K562 (cell line): ENCODE results near the gene CCL2. TPM values are rescaled to one million over a fixed set of nuclear protein-coding genes. Genes with fewer than 3 reads are reported as not detected.

ENCODE experiments used
- ATAC-seq: fragments of 200-7000 bp; cut with Tn5 transposase; 3 replicates; pipeline ENCODE4 v1.9.1; 2020; ENCODE audit warnings: moderate library complexity
- BruUV-seq: library from RNA; stranded (reverse); fragments of 400-500 nt; replicated peaks from 2 replicates; lab custom pipeline; 2021; lab: Mats Ljungman, UMichigan
- CTCF ChIA-PET: fragments of 300-600 bp; formaldehyde crosslinking; extraction: SDS; loops from one replicate; lab custom pipeline; 2021; ENCODE audit warnings: low intra/inter-chr PET ratio; lab: Yijun Ruan, JAX
- POLR2A ChIA-PET: fragments of 300-600, 350-650 bp; sonication (Branson Sonifier 250); formaldehyde crosslinking; extraction: SDS; loops from one replicate; lab custom pipeline; 2021; ENCODE audit warnings: antibody characterized with exemption, inconsistent platforms; lab: Yijun Ruan, JAX
- DNase-seq, 4 experiments: peaks; one replicate each; pipeline versions ENCODE4 v3.0.0 to v3.0.0-alpha.2; 2011 to 2018; ENCODE audit warnings: low spot score in 3 of 4, mixed read lengths in 3 of 4; ENCODE audit errors: extremely low read depth in 1 of 4
- FAIRE-seq: peaks from 2 replicates; lab custom pipeline; 2011; peaks lifted over from hg19 to GRCh38; lab: Jason Lieb, UNC
- H2AFZ ChIP-seq: 2 replicates; pipeline ENCODE4 v1.6.0; 2011; ENCODE audit warnings: low read depth, low read length, control low read depth, inconsistent platforms
- H3K27ac ChIP-seq: fragments of 200-600 bp; 3 replicates; pipeline ENCODE4 v1.8.0; 2011; ENCODE audit warnings: low read depth, mild to moderate bottlenecking, control low read depth, inconsistent platforms, low read length, moderate library complexity, mixed read lengths; ENCODE audit errors: extremely low read depth
- H3K27me3 ChIP-seq, 2 experiments: fragments of 300-600 bp in 1 of 2; 2 replicates in 1 of 2; 3 replicates in 1 of 2; pipeline versions ENCODE4 v1.6.0 to v1.8.0; 2011; ENCODE audit warnings: inconsistent platforms in 2 of 2, low read length in 2 of 2, mild to moderate bottlenecking in 1 of 2, mixed read lengths in 1 of 2, moderate library complexity in 1 of 2; ENCODE audit not compliant: control insufficient read depth in 2 of 2, insufficient read depth in 2 of 2
- H3K36me3 ChIP-seq: fragments of 300-600 bp; 3 replicates; pipeline ENCODE4 v1.8.0; 2011; ENCODE audit warnings: mild to moderate bottlenecking, low read length, inconsistent platforms; ENCODE audit not compliant: control insufficient read depth, insufficient read depth
- H3K4me1 ChIP-seq, 2 experiments: fragments of 200-600 bp in 1 of 2; replicated peaks in 1 of 2; 2 replicates in 1 of 2; 3 replicates in 1 of 2; pipeline versions ENCODE4 v1.5.1 to v1.8.0; 2011; ENCODE audit warnings: inconsistent platforms in 2 of 2, low read length in 2 of 2, mild to moderate bottlenecking in 1 of 2, mixed read lengths in 1 of 2, moderate library complexity in 1 of 2; ENCODE audit not compliant: control insufficient read depth in 2 of 2, insufficient read depth in 2 of 2
- H3K4me2 ChIP-seq: 2 replicates; pipeline ENCODE4 v1.6.1; 2011; ENCODE audit warnings: low read length, control low read depth, inconsistent platforms, mixed read lengths; ENCODE audit not compliant: insufficient read depth
- H3K4me3 ChIP-seq: fragments of 200-600 bp; sonication (generic), shearing (Covaris generic); 2 replicates; pipeline ENCODE4 v1.5.1; 2016; ENCODE audit warnings: control low read depth, inconsistent platforms
- H3K79me2 ChIP-seq: fragments of 200-600 bp; 3 replicates; pipeline ENCODE4 v1.8.0; 2011; ENCODE audit warnings: low read length, inconsistent platforms; ENCODE audit not compliant: control insufficient read depth, insufficient read depth
- H3K9ac ChIP-seq, 2 experiments: 2 replicates each; pipeline versions ENCODE4 v1.6.0 to v1.6.1; 2011; ENCODE audit warnings: low read depth in 2 of 2, low read length in 2 of 2, control low read depth in 1 of 2, inconsistent platforms in 1 of 2, mild to moderate bottlenecking in 1 of 2, mixed read lengths in 1 of 2; ENCODE audit not compliant: insufficient read depth in 1 of 2
- H3K9me1 ChIP-seq: one replicate; pipeline ENCODE4 v1.6.0; 2011; ENCODE audit warnings: inconsistent platforms, mild to moderate bottlenecking, low read length, moderate library complexity; ENCODE audit not compliant: control insufficient read depth, insufficient read depth
- H3K9me3 ChIP-seq: replicated peaks from 2 replicates; pipeline ENCODE4 v1.5.1; 2011; ENCODE audit warnings: low read depth, low read length, inconsistent platforms; ENCODE audit not compliant: control insufficient read depth, insufficient read depth
- H4K20me1 ChIP-seq: replicated peaks from 2 replicates; pipeline ENCODE4 v1.6.1; 2011; ENCODE audit warnings: low read length, inconsistent platforms, mixed read lengths; ENCODE audit not compliant: control insufficient read depth, insufficient read depth
- CBFA2T3 ChIP-seq: fragments of 450-650 bp; IDR thresholded peaks from 2 replicates; pipeline ENCODE4 v1.6.1; 2017
- FOXA3 ChIP-seq, 2 experiments: fragments of 450-650 bp in 1 of 2; sonication (generic) in 1 of 2; formaldehyde crosslinking; IDR thresholded peaks in 1 of 2; conservative IDR thresholded peaks in 1 of 2; 2 replicates each; pipeline versions ENCODE4 v1.4.0 to v1.8.0; 2020 to 2022; ENCODE audit warnings: mild to moderate bottlenecking in 2 of 2, missing genetic modification reagents in 1 of 2
- GABPB1 ChIP-seq: sonication (generic); formaldehyde crosslinking; IDR thresholded peaks from 2 replicates; pipeline ENCODE4 v1.8.0; 2022; ENCODE audit warnings: mild to moderate bottlenecking, missing genetic modification reagents
- HMG20B ChIP-seq: fragments of 250-450 bp; sonication (Bioruptor Pico); IDR thresholded peaks from 2 replicates; pipeline ENCODE4 v1.5.0; 2021; ENCODE audit warnings: mild to moderate bottlenecking
- RUNX1 ChIP-seq: sonication (generic); IDR thresholded peaks from 2 replicates; pipeline ENCODE4 v1.6.1; 2016; ENCODE audit warnings: antibody characterized with exemption, low read depth
- SMC3 ChIP-seq: conservative IDR thresholded peaks from 2 replicates; pipeline ENCODE4 v1.6.1; 2011; ENCODE audit warnings: low read depth, low read length, improper control_type of control experiment; ENCODE audit not compliant: insufficient read depth
- SP1 ChIP-seq: sonication (generic); formaldehyde crosslinking; IDR thresholded peaks from 2 replicates; pipeline ENCODE4 v1.8.1; 2022; ENCODE audit warnings: mild to moderate bottlenecking, missing genetic modification reagents
- TOE1 ChIP-seq, 2 experiments: fragments of 450-650 bp in 1 of 2; sonication (generic) in 1 of 2; formaldehyde crosslinking in 1 of 2; IDR thresholded peaks; 2 replicates each; pipeline versions ENCODE4 v1.7.1 to v1.8.0; 2016 to 2022; ENCODE audit warnings: borderline replicate concordance in 2 of 2, mild to moderate bottlenecking in 2 of 2, antibody characterized with exemption in 1 of 2, inconsistent platforms in 1 of 2, low read depth in 1 of 2, missing genetic modification reagents in 1 of 2, moderate library complexity in 1 of 2
- TRIM28 ChIP-seq: fragments of 450-650 bp; IDR thresholded peaks from 2 replicates; pipeline ENCODE4 v1.6.1; 2017
- YBX1 ChIP-seq: fragments of 450-650 bp; IDR thresholded peaks from 2 replicates; pipeline ENCODE4 v1.7.1; 2016; ENCODE audit warnings: mild to moderate bottlenecking
- ZBTB17 ChIP-seq: fragments of 450-650 bp; formaldehyde crosslinking; IDR thresholded peaks from 2 replicates; pipeline ENCODE4 v1.4.0; 2020; ENCODE audit warnings: mild to moderate bottlenecking
- ZNF12 ChIP-seq: sonication (generic); formaldehyde crosslinking; IDR thresholded peaks from 2 replicates; pipeline ENCODE4 v1.4.0; 2020; ENCODE audit warnings: mild to moderate bottlenecking, missing genetic modification reagents
- ZNF324 ChIP-seq: fragments of 250-450 bp; sonication (Bioruptor Pico); IDR thresholded peaks from 2 replicates; pipeline ENCODE4 v1.4.0; 2020; ENCODE audit warnings: mild to moderate bottlenecking
- ZNF354B ChIP-seq: fragments of 250-450 bp; sonication (Bioruptor Pico); IDR thresholded peaks from 2 replicates; pipeline ENCODE4 v1.4.0; 2020
- WGBS: fragments of 100-300 bp; shearing (Covaris generic); methylation state at CpG from one replicate; pipeline ENCODE4 v1.1.6; 2016; ENCODE audit warnings: low coverage, mixed read lengths; ENCODE audit not compliant: insufficient coverage; ENCODE audit errors: missing lambda C conversion rate; 5-methylcytosine and 5-hydroxymethylcytosine counted together
- in situ Hi-C: fragments of 300-500 bp; cut with MboI; formaldehyde crosslinking; loops from 4 replicates; pipeline ENCODE4 v1.15.0; 2018; ENCODE audit warnings: inconsistent platforms, mixed read lengths
- intact Hi-C: fragments of 100-400 bp; cut with micrococcal nuclease; formaldehyde crosslinking; loops from 2 replicates; pipeline ENCODE4 v1.14.2; 2022
- polyA plus RNA-seq, 8 experiments: library from polyadenylated mRNA; depleted of rRNA in 4 of 8; stranded (reverse) in 5 of 8; unstranded in 3 of 8; fragments of >200 nt; fragmentation: Nextera tagmentation in 2 of 8; fragmentation: Illumina TruSeq in 1 of 8; extraction: Ambion mirVana in 2 of 8; extraction: Trizol in 1 of 8; gene quantifications; 2 replicates each; pipeline versions ENCODE4 v1.2.1 to v1.2.3, GENCODE V29; 2011 to 2014; ENCODE audit warnings: inconsistent platforms in 1 of 8, missing spikeins in 1 of 8
- total RNA-seq, 7 experiments: library from RNA; depleted of rRNA in 6 of 7; stranded (reverse); fragments of >200 nt in 6 of 7; fragmentation: Illumina TruSeq in 2 of 7; extraction: Trizol in 2 of 7; gene quantifications; 2 replicates each; pipeline versions ENCODE4 v1.2.1 to v1.2.3, GENCODE V29; 2011 to 2021; ENCODE audit warnings: low replicate concordance in 1 of 7
- TF ChIP-seq, protein P1 (sequence below): fragments of 250-450 bp; sonication (Bioruptor Pico); IDR thresholded peaks from 2 replicates; pipeline ENCODE4 v1.8.0; 2021; ENCODE audit warnings: mild to moderate bottlenecking, moderate library complexity
- TF ChIP-seq, protein P2 (sequence below): fragments of 250-450 bp; sonication (Bioruptor Pico); IDR thresholded peaks from 2 replicates; pipeline ENCODE4 v1.9.0; 2021; ENCODE audit warnings: mild to moderate bottlenecking
- TF ChIP-seq, protein P3 (sequence below): sonication (generic); formaldehyde crosslinking; IDR thresholded peaks from 2 replicates; pipeline ENCODE4 v1.8.0; 2023; ENCODE audit warnings: mild to moderate bottlenecking, missing genetic modification reagents

CCL2 gene
- total and polyA plus RNA-seq, 9 of the 15 experiments (the other 6 are each of a cell fraction or from before 2014, with no cell fraction given), result 0.54 to 5.4 (median 0.88) TPM

- ChIA-PET CTCF (no interaction called here), POLR2A (no interaction called here)
- no peaks in the 10 kb centered on the region for H3K9me3 ChIP-seq
- intact Hi-C loops, result no loop called here
- TF ChIP-seq ZNF354B (CRISPR knock-in tag) (no peak), ZNF324 (CRISPR knock-in tag) (no peak), RUNX1 (no peak), ZBTB17 (no peak), TRIM28 (no peak), SMC3 (no peak), YBX1 (no peak), HMG20B (CRISPR knock-in tag) (no peak), TOE1 (IDR thresholded peaks at IDR 0.05; ENCODE audit: borderline replicate concordance) (no peak), TOE1 (CRISPR knock-in tag; IDR thresholded peaks at IDR 0.05; ENCODE audit: borderline replicate concordance, low read depth) (no peak), ZNF12 (no peak), SP1 (CRISPR knock-in tag) (no peak), FOXA3 (CRISPR knock-in tag; conservative IDR thresholded peaks at IDR 0.05 in 1 of 2, IDR thresholded peaks at IDR 0.05 in 1 of 2) (no peak), GABPB1 (no peak), CBFA2T3 (no peak)
- TF ChIP-seq, protein P1, sequence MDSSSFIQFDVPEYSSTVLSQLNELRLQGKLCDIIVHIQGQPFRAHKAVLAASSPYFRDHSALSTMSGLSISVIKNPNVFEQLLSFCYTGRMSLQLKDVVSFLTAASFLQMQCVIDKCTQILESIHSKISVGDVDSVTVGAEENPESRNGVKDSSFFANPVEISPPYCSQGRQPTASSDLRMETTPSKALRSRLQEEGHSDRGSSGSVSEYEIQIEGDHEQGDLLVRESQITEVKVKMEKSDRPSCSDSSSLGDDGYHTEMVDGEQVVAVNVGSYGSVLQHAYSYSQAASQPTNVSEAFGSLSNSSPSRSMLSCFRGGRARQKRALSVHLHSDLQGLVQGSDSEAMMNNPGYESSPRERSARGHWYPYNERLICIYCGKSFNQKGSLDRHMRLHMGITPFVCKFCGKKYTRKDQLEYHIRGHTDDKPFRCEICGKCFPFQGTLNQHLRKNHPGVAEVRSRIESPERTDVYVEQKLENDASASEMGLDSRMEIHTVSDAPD (CRISPR knock-in tag), result no peak
- TF ChIP-seq, protein P2, sequence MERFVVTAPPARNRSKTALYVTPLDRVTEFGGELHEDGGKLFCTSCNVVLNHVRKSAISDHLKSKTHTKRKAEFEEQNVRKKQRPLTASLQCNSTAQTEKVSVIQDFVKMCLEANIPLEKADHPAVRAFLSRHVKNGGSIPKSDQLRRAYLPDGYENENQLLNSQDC, result no peak
- TF ChIP-seq, protein P3, sequence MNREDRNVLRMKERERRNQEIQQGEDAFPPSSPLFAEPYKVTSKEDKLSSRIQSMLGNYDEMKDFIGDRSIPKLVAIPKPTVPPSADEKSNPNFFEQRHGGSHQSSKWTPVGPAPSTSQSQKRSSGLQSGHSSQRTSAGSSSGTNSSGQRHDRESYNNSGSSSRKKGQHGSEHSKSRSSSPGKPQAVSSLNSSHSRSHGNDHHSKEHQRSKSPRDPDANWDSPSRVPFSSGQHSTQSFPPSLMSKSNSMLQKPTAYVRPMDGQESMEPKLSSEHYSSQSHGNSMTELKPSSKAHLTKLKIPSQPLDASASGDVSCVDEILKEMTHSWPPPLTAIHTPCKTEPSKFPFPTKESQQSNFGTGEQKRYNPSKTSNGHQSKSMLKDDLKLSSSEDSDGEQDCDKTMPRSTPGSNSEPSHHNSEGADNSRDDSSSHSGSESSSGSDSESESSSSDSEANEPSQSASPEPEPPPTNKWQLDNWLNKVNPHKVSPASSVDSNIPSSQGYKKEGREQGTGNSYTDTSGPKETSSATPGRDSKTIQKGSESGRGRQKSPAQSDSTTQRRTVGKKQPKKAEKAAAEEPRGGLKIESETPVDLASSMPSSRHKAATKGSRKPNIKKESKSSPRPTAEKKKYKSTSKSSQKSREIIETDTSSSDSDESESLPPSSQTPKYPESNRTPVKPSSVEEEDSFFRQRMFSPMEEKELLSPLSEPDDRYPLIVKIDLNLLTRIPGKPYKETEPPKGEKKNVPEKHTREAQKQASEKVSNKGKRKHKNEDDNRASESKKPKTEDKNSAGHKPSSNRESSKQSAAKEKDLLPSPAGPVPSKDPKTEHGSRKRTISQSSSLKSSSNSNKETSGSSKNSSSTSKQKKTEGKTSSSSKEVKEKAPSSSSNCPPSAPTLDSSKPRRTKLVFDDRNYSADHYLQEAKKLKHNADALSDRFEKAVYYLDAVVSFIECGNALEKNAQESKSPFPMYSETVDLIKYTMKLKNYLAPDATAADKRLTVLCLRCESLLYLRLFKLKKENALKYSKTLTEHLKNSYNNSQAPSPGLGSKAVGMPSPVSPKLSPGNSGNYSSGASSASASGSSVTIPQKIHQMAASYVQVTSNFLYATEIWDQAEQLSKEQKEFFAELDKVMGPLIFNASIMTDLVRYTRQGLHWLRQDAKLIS (CRISPR knock-in tag), result no peak
- WGBS, result 0% methylated on average over 3 of the region's 3 CpGs
- no peaks in the 10 kb centered on the region for H3K36me3 ChIP-seq
- no peak overlapping the region for H3K4me2 ChIP-seq
- no peak overlapping the region for H3K27ac ChIP-seq
- no peaks in the 10 kb centered on the region for H3K9me1 ChIP-seq
- ATAC-seq (no peak), FAIRE-seq (no peak), DNase-seq (no peak)
- no peaks in the 10 kb centered on the region for H3K79me2 ChIP-seq
- H3K27me3 ChIP-seq, result peaks cover 0 to 6% of the 10 kb centered on the region in 2 experiments; a peak in 1 of 5 replicates
- H3K4me3 ChIP-seq, result no peak overlapping the region
- no peak overlapping the region for H2AFZ ChIP-seq
- no peaks in the 10 kb centered on the region for H4K20me1 ChIP-seq
- BruUV-seq, result no TSS peak
- H3K4me1 ChIP-seq, result no peaks in the 10 kb centered on the region
- H3K9ac ChIP-seq, result no peak overlapping the region
- in situ Hi-C loops, result loop anchor here (10.0 kb wide), 1 partner anchor 98 kb away; no protein-coding TSS in a partner anchor
Observed at GRCh38 chr17:34206569-34206968, 48.5 kb upstream of the CCL2 start.
